GM12872 (cell line): ENCODE measurements around the gene PRR14L.

Experiments used
- TF ChIP-seq, protein P1 (sequence below): IDR thresholded peaks from 3 replicates; pipeline ENCODE4 v1.5.1; 2011; ENCODE audit warnings: low read depth, mild to moderate bottlenecking, low read length, moderate library complexity; ENCODE audit not compliant: insufficient read depth

Gene PRR14L

DNA sequence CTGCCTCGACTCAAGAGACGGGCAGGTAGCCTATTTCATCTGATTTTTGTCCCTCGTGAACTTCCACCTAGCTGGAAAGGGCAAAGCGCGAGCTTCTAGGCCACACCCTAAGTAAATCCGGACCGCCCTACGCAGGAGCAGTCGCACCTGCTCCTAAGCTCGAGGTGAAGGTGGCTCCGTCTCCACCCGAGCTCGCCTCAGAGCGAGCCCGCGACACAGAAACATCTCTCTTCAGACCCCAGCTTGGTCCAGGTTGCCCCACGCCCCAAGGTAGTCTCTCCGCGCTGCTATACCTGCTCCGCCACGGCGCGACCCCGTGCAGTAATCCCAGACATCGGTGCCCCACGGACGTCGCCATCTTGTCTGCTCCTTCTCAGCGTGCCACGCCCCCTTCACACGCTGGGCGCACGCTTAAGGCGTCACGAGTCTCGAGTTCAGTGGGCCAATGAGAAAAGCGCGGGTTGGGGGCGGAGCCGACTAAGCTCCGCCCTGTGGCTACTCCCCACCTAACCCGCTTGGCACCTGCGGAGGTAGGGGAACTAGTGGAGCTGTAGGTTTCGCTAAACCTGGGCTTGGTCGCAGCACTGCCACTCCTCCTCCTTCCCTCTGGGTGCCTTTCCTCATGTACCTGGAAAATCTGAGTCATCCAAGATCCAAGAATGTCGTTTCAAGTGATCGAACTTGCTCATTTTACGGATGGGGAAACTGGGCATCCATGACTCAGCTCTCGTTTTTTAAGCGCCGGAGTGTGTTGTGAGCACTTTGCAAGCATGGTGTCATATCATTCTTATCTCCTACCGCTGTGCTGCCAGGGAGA is 87.9 kb downstream of the PRR14L start, which contains the start of gene PISD:
Gene PISD (minus strand): TSS at position 365 of the 817 bp plus-strand sequence. CDS start 7 bp downstream, at position 358.
- TF ChIP-seq, protein P1, sequence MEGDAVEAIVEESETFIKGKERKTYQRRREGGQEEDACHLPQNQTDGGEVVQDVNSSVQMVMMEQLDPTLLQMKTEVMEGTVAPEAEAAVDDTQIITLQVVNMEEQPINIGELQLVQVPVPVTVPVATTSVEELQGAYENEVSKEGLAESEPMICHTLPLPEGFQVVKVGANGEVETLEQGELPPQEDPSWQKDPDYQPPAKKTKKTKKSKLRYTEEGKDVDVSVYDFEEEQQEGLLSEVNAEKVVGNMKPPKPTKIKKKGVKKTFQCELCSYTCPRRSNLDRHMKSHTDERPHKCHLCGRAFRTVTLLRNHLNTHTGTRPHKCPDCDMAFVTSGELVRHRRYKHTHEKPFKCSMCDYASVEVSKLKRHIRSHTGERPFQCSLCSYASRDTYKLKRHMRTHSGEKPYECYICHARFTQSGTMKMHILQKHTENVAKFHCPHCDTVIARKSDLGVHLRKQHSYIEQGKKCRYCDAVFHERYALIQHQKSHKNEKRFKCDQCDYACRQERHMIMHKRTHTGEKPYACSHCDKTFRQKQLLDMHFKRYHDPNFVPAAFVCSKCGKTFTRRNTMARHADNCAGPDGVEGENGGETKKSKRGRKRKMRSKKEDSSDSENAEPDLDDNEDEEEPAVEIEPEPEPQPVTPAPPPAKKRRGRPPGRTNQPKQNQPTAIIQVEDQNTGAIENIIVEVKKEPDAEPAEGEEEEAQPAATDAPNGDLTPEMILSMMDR, result no peak

DNA sequence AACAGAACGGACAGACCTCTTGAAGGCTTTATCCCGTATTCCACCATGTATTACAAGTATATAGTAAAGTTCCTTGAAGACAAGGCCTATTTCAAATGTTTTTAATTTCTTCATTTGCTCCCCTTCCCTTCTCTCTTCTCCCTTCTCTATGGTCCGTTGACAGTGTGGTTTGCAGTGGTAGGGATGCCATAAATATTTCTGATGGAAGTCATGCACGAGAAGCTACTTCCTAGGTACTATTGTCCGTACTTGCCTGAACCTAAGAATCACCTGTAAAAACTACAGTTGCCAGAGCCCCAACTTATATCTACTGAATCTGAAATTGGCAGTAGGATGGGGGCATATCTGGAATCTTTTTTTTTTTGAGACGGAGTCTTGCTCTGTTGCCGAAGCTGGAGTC is 90.7 kb downstream of the PRR14L start:
- TF ChIP-seq, protein P1, result no peak

DNA sequence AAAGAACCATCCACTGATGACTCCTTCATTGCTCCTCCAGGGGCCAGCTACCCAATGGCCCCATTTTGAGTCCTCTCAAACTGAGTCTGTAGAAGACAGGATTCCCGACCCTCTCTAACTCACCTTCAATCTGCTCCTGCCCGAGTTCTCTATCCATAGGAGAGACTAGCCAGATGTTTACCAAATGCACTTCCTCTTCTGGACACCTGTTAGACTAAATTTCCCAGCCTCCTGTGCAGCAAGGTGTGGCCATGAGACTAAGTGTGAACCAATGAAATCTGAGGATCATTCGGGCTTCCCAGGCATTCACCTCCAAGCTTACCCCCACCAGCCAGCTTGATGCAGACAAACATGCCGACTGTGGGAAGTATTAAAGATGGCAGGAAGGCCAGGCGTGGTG is 95.5 kb downstream of the PRR14L start:
- TF ChIP-seq, protein P1, result no peak

DNA sequence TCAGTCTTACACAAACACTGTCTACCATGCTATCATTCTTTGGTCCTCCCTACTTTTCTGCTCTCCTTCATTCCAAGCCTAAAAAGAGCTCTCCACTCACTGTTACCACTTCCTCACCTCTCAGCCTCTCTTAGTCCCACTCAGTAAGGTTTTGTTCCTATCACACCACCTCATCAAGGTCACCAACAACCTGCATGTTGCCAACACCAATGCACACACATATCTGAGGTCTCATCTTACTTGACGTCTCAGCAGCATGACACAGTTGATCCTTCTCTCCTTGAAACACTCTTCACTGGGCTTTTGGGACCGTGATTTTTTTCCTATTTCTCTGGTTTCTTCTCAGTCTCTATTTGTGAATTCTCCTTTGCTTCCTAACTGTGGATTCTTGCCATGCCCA is 96.0 kb downstream of the PRR14L start:
- TF ChIP-seq, protein P1, result no peak

DNA sequence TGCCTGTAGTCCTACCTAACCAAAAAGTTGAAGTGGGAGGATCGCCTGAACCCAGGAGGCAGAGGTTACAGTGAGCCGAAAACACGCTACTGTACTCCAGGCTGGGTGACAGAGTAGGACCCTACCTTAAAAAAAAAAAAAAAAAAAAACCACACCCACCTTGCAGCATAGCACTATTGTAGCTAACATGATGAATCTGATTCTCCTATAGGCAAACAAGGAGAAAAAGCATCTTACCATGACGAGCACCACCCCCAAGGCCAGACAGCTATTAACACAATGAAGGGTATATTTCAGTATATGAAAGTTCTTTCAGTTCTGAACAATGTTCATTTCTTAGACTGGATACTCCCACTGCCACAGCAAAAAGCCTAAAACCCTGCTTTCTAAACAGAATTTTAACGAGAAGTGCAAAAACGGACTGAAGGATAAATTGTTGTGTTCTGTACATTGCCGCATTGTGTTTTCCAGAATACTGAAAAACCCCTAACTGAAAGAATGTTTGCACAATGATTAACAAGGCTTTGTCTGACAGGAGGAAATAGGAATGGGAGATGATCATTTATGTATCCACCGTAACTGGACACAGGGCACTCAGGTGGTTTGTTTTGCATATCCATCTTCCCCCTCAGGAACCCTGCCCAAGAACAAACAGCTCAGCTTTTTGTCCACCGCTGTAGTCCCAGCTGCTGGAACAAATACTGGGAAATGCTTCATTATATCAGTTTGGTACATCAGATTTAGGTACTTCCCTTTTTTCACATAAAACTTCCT is 96.8 kb downstream of the PRR14L start:
- TF ChIP-seq, protein P1, result no peak

DNA sequence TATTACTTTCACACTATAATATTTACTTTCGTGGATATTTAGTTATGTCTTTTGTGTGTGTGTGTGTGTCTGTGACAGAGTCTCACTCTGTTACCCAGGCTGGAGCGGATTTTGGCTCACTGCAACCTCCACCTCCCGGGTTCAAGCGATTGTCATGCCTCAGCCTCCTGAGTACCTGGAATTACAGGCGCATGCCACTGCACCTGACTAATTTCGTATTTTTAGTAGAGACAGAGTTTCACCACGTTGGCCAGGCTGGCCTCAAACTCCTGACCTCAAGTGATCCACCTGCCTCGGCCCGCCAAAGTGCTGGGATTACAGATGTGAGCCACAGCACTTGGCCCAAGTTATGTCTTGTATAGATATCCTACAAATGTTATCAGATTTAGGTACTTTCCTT is 97.8 kb downstream of the PRR14L start:
- TF ChIP-seq, protein P1, result no peak

DNA sequence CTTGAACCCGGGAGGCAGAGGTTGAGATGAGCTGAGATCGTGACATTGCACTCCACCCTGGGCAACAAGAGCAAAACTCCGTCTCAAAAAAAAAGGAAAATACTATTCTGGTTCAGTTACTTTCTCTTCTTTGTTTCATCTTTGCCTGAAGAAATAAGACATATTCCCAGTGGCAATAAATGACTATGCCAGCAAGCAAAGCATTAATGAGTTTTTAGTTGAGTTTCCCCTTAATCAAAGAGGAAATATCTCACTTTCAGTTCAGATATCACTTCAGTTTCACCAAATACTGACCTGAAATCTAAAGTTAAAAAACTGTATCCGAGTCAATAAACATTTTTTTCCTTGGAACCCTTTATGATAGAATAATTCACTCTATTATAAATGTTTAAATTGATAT is 98.3 kb downstream of the PRR14L start:
- TF ChIP-seq, protein P1, result no peak
